Measurements from ENCODE around the gene GNG13.

GNG13 gene

DNA sequence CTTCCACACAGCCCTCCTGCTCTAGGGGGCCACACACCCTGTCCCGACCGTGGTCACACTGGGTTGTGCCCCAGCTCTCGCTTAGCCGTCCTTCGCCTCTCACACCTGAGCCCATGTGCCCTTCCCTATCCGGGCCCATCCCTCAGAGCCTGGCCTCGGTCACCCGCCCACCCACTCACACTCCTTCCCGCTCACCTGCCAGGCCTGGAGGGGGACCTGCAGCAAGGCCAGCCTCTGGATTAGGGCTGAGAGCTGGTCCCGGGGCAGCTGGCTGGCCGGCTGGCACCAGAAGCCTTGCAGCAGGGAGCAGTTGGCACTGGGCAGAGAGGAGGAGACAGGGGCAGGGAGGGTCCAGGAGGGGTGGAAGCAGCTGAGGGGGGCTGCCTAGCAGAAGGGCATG lies 22.1 kb downstream of the GNG13 start:
- TF ChIP-seq TEAD4 (IDR thresholded peaks at IDR 0.05) (no peak), YY1 (IDR thresholded peaks at IDR 0.05; ENCODE audit: low read depth) (no peak), ZBTB7A (IDR thresholded peaks at IDR 0.05; ENCODE audit: low read depth) (no peak), EP300 (IDR thresholded peaks at IDR 0.05; ENCODE audit: borderline replicate concordance) (no peak), NFIC (IDR thresholded peaks at IDR 0.05) (no peak), CEBPB (IDR thresholded peaks at IDR 0.05) (no peak), RAD21 (IDR thresholded peaks at IDR 0.05; ENCODE audit: low read depth) (no peak), TAF1 (IDR thresholded peaks at IDR 0.05; ENCODE audit: low read depth) (no peak), CREB1 (IDR thresholded peaks at IDR 0.05; ENCODE audit: low read depth) (no peak), TCF12 (IDR thresholded peaks at IDR 0.05; ENCODE audit: low read depth) (no peak), REST (IDR thresholded peaks at IDR 0.05; ENCODE audit: low read depth) (no peak), MAX (IDR thresholded peaks at IDR 0.05) (no peak), FOXM1 (IDR thresholded peaks at IDR 0.05; ENCODE audit: borderline replicate concordance, low read depth) (no peak), EGR1 (IDR thresholded peaks at IDR 0.05) (no peak)
- TF ChIP-seq, protein P1, sequence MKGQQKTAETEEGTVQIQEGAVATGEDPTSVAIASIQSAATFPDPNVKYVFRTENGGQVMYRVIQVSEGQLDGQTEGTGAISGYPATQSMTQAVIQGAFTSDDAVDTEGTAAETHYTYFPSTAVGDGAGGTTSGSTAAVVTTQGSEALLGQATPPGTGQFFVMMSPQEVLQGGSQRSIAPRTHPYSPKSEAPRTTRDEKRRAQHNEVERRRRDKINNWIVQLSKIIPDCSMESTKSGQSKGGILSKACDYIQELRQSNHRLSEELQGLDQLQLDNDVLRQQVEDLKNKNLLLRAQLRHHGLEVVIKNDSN (IDR thresholded peaks at IDR 0.05) = no peak

DNA sequence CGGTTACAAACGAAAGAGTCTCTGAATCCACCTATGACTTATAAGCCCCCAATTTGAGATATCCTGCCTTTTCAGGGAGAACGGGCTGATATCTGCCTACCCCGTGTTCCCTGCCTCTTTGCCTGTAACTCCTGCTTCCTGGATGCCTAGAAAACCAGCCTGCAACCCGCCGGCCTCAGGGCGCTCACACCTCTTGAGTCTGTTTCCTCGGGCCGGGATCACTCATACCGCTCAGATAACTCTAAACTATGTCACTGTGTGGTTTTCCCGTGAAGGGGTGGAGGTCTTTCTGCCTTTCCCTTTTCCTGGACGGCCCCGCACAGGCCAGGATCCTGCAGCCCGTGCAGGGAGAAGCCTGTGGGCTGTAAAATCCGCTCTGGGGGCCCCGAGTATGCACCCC lies 22.7 kb downstream of the GNG13 start:
- no peak for TF ChIP-seq CEBPB (IDR thresholded peaks at IDR 0.05)
- no peak for TF ChIP-seq YY1 (IDR thresholded peaks at IDR 0.05; ENCODE audit: low read depth)
- TF ChIP-seq TEAD4 (IDR thresholded peaks at IDR 0.05) = no peak
- TF ChIP-seq, protein P1 (IDR thresholded peaks at IDR 0.05) = no peak
- TF ChIP-seq RAD21 (IDR thresholded peaks at IDR 0.05; ENCODE audit: low read depth) = no peak

DNA sequence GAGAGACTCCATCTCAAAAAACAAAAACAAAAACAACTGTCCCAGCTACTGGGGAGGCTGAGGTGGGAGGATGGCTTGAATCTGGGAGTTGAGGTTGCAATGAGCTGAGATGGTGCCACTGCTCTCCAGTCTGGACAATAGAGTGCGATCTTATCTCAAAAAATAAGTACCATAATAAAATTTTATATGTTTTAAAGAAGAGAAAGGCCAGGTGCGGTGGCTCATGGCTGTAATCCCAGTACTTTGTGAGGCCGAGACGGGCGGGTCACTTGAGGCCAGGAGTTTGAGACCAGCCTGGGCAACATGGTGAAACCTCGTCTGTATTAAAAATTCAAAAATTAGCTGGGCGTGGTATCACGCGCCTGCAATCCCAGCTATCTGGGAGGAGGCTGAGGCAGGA lies 23.7 kb downstream of the GNG13 start:
- TF ChIP-seq CEBPB (IDR thresholded peaks at IDR 0.05) = no peak
- TF ChIP-seq NFIC (IDR thresholded peaks at IDR 0.05) = no peak

DNA sequence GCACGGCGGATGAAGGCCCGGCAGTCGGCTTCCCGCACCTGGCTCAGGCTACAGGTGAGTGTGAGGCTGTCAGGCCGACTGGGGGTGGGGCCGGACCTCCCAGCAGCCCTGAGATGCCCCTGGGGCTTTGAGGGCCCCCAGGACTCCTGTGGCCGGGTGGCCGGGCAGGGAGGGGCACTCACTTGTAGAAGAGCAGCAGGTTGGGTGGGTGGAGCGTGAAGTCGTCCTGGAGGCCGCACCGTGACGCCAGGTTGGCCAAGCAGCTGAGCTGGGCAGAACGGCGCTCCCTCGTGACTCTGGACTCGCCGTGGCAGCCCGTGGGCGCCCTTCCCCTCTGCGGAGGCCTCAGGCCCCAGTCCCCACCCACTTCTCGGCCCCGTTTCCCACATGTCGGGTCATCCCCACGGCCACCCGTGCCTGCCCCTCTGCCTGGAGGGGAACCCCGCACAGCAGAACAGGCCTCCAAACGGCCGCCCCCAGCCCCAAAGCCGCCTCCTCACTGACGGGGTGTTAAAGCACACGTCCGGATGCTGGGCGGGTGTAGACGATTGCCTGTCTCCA lies 25.2 kb downstream of the GNG13 start:
- TF ChIP-seq EGR1 (IDR thresholded peaks at IDR 0.05) (no peak), FOXM1 (IDR thresholded peaks at IDR 0.05; ENCODE audit: borderline replicate concordance, low read depth) (no peak), REST (IDR thresholded peaks at IDR 0.05; ENCODE audit: low read depth) (no peak), CREB1 (IDR thresholded peaks at IDR 0.05; ENCODE audit: low read depth) (no peak), EP300 (IDR thresholded peaks at IDR 0.05; ENCODE audit: borderline replicate concordance) (no peak), TCF12 (IDR thresholded peaks at IDR 0.05; ENCODE audit: low read depth) (no peak), YY1 (IDR thresholded peaks at IDR 0.05; ENCODE audit: low read depth) (no peak), MAX (IDR thresholded peaks at IDR 0.05) (no peak)

GRCh38 chr16:774086-775001 lies 26.2 kb downstream of the GNG13 start:
- TF ChIP-seq FOXM1 (IDR thresholded peaks at IDR 0.05; ENCODE audit: borderline replicate concordance, low read depth) = no peak

DNA sequence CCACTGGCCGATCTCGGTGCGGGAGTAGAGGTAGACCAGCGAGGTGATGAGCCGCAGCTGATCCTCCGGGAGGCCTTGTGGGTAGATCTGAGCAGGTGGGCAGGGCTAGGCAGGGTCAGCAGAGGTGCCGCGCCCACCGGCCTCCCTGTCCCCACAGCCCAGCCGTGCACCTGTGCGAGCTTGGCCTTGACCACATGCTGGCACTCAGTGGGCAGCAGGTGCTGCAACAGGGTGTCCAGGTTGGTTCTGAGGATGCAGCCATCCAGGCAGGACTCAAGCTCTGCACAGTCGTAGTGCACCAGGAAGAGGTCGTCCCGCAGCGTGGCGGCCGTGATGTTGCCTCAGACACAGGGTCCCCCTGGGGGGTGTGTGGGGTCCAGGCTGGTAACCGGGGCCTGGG lies 27.6 kb downstream of the GNG13 start:
- no peak for TF ChIP-seq YY1 (IDR thresholded peaks at IDR 0.05; ENCODE audit: low read depth)
- TF ChIP-seq CREB1 (IDR thresholded peaks at IDR 0.05; ENCODE audit: low read depth) = no peak
- no peak for TF ChIP-seq ZBTB7A (IDR thresholded peaks at IDR 0.05; ENCODE audit: low read depth)
- TF ChIP-seq REST (IDR thresholded peaks at IDR 0.05; ENCODE audit: low read depth) = no peak

Measured in Ishikawa (cell line).